Measurements from ENCODE around the gene TGM2.

The TGM2 gene

GRCh38 chr20:38143646-38144554, 21.2 kb downstream of the TGM2 start:
- no peak for DNase-seq

- DNase-seq, result no peak
Observed at GRCh38 chr20:38143238-38143645, 21.8 kb downstream of the TGM2 start.

DNA sequence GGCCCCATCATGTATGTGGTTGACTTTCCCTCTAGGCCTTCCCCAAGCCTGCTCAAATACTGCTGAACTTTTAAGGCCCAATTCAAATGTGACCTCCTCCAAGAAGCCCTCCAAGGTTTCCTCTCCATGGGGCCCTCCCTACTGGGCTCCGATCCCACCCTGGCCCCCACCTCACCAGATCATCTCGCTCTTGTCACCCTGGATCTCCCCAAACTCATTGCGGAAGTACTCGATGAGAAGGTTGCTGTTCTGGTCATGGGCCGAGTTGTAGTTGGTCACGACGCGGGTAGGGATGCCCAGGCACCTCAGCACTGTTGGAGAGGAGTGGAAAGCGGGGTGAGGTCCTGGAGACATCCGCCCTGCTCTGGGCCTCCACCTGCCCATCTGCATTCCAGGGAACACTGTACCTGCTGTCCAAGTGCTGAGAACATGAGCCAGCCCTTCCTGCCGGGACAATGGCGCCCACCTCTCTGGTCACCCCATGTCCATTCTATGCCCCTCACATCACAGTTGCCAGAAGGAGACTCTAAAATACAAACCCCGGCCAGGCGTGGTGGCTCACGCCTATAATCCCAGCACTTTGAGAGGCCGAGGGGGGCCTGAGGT, 23.1 kb downstream of the TGM2 start:
- no peak for DNase-seq

GRCh38 chr20:38141204-38141888, 23.7 kb downstream of the TGM2 start:
- DNase-seq, result no peak

- no peak for DNase-seq
Observed at GRCh38 chr20:38139977-38140753, 24.9 kb downstream of the TGM2 start.

DNA sequence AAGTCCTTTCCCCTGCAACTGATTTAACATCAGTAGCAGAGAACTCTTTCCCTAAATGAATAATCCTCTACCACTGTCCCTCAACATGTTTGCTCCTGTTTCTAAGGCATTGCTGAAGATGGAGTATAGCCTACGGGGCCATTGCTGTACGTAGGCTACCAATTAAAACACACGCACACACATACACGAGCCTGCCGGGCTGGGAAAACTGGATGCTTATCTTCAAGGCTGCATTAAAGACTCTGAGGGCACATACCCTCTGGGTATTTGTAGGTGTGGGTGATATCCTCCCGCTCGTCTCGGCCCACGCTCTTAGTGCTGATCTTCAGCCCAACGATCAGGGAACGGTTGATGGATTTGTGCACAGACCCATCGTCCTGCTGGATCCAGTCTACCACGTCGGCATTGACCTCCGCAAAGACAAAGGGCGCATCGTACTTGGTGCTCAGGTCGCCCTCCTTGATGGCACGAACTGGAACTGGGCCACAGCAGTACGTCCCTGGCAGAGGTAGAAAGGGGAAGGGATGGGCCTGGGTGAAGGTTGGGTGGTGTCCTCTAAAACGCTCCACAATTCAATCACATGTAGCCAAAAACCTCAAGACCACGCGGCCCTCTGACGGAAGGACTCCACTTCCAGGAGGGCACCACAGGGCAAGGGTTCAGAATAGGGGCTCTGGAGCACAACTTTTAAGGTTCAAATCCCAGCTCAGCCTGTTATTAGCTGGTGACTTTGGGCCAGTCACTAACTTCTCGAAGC, 25.7 kb downstream of the TGM2 start:
- no peak for DNase-seq

DNA sequence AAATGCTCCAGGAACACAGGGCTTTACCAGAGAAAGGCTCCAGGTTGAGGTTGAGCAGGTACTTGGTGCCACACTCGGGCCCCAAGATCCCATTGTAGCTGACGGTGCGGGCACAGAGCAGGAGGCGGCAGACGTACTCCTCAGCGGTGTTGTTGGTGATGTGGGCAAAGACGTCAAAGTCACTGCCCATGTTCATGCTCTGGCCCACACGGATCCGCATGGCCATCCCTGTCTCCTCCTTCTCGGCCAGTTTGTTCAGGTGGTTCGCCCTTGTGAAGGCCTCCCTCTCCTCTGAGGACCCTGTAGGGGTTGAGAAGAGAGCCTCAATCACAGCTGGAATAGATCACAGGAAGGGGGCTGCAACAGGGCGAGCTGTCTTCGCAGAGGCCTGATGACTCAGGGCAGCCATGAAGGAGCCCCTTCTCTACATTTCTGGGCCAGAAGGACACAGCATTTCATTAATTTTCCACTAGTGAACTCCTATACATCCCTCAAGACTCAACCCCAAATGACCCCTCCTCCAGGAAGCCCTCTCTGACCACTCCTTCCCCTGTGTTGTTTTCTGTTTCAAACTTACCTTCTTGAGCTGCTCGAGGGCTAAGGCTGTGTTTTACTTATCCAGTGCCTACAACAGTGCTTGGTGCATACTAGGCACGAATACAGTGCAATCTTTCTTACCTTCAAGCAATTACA, 26.8 kb downstream of the TGM2 start:
- DNase-seq, result no peak

DNA sequence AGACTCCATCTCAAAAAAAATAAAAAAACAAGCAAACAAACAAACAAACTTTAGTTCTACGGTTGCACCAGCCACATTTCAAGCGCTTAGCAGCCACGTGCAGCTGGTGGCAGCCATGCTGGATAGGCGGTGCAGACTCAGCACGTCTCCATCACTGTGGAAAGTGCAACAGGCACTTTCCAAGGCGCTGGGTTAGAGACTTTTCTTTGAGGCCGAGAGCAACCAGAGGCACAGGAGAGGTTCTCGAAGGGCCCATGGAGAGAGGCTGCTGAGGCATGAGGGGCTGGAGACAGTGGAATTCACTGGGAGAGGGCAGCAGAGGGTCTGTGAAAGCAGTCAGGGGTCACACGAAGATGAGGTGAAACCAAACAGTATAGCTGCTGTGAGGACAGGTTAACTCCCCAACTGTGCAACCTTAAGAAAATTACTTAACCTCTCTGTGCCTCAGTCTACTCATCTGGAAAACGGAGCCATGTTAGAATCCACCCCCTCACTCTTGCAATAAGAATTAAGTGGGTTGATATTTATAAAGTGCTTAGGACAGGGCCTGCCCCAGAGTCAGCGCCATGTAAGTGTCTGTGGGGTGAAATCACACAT, 27.5 kb downstream of the TGM2 start:
- DNase-seq, result no peak

DNA sequence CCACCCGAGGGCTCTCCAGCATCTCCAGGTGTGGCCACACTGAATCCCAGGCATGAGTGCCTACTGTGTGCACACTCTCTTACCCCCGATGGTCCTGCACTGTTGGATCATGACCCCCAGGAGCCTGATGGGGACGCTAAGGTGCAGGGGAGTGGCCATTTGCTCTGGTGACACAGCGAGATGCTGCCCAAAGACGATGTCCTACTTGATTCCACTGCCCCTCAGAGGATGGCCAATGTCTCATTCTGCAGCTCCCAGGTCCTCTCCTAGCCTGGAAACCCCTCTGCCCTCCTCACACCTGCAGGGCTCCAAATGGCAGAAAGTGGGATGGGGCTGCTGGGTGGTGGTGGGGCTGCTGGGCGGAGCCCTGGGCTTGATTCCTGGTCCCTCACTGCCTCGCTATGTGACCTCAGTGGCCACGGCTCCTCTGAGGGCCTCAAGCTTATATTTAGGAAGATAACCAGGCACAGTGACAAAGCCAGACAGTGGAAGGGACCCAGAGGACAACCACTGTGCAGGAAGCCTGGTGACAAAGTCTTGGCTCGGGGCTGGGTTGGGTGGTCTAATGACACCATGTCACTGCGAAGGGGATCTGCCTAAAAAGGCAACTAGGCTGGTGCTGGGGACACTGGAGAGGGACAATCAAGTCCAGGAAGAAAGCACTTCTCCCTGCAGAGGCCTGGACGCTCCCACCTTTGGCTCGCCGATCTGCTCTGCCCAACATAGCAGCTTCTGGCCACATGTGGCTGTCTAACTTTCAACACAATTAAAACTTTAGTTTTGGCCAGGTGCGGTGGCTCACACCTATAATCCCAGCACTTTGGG, 28.4 kb downstream of the TGM2 start:
- DNase-seq, result no peak

DNA sequence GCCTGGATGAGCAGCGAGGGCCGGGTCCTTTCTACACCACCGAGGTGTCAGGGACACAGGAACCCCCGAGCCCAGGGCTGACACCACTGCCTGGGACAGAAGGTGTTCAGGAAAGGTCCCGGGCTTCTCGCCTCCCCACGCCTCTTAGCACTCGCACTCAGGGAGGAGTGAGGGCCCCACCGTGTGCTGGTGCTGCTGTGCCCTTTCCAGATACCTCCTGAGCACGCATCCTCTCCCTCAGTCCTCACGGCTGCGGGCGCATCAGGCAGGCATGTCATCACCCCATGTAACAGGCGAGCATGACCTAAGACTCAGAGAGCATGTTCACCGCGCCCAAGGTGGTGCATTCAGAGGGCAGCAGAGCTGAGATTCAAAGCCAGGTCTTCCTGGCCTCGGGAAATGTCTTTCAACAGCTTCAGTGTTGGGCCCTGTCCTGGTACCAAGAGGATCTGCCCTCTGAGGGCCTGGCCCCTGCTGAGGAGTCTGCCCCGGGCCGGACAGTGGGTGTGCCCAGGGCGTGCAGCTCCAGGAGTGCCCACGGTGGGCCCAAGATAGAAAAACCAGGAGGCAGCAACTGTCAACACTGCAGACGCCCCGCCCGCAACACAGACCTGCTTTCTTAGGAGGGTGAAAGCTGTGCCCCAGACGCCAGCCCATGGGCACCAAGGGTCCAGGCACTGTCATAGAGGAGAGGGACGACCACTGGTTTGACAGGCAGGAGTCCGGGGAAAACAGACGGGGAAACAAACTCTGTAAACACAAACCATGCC, 29.2 kb downstream of the TGM2 start:
- DNase-seq, result no peak

DNA sequence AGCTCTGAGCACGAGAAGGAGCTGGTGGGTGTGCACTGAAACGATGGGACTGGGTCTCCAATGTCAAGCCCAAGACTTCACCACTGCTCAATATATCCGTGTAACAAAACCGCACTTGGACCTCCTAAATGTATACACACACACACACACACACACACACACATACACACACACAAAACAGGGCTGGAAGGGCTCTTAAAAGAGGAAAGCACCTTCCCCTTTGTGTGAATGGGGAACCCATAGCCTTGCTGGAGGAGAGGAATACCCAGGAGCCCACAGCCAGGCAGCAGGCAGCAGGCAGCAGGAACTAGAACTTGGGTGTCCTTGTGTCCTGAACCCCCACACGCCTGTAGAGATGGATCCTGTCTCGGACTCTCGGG, 29.8 kb downstream of the TGM2 start:
- DNase-seq, result no peak

- DNase-seq, result no peak
Observed at GRCh38 chr20:38134427-38135270, 30.4 kb downstream of the TGM2 start.

DNA sequence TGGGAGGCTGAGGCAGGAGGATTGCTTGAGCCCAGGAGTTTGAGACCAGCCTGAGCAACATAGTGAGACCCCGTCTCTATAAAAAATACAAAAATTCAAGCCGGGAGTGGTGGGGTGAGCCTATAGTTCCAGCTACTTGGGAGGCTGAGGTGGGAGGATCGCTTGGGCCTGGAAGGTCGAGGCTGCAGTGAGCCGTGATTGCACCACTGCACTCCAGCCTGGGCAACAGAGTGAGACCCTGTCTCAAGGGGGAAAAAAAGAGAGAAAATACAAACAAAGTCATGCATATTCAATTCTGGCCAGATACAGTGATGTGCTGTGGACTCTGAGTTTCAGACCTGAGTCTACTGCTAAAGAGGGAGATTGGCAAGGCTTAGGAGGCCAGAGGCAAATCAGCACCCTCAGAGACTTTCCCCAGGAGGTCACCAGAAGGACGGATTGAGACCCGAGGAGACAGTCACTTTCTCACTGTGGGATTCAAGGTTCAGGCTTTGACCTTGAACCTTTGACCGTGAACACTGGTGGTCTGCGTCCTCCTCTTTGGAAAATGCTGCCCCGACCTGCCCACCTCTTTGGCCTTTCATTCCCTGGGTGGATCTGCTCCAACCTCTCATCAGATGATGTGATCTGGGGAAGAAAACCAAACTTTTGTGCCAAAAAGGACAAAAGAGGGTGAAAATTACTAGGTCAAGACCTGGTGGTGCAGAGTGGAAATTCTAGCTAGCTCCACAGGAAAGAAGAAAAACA, 31.2 kb downstream of the TGM2 start:
- DNase-seq, result no peak

DNA sequence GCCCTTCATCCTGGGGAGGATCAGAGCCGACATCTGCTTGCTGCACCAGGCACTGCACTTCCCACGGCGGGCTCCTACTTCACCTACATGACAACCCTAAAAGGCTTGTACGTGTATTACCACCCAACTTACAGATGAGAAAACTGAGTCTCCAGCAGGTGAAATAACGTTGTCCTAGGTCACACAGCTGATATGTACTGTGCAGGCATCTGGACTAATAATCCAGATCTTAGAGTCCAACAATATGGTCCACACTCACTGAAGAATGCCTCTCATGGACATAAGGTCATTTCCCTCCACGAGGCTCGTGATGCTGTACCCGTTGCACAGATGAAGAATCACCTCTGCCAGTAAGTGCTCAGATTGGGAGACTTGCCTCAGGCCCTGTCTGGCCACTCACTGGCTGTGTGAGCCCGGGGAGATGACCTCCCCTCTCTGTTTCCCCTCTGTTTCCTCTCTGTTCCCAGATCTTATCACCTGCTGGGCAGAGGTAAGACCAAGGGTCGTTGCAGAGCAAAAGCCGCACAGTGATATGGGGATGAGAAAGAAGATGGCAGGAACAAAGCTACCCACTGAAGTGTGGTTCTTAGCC, 32.1 kb downstream of the TGM2 start:
- no peak for DNase-seq

DNA sequence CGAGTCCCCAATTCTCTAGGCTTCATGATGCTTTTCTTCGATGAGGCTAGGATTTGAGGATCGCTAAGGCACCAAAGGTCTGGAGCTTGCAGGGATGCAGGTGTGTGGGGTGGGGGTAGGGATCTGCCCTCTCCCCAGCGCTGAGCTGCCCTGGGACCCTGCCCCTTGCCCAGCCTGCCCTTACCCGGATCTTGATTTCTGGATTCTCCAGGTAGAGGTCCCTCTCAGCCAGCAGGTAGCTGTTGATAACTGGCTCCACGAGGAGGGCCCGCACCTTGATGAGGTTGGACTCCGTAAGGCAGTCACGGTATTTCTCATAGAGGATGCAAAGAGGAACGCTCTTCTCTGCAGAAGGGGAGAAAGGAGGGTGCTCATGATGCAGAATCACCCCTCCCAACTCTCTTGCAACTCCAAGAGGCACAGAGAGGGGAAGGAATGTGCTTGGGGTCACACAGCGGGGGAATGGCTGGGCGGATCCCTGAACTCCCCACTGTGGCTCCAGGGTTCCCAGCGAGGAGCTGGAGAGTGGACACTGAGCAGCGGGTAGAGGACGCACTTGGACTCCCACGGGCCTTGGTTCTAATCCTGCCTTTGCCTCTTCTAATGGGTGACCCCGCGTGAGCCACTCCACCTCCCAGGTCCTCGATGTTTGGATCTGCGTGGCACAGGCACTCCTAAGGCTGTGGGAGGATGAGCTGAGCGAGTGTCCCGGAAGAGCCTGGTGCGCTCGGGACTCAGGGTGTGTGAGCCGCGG, 32.7 kb downstream of the TGM2 start:
- DNase-seq, result no peak

DNA sequence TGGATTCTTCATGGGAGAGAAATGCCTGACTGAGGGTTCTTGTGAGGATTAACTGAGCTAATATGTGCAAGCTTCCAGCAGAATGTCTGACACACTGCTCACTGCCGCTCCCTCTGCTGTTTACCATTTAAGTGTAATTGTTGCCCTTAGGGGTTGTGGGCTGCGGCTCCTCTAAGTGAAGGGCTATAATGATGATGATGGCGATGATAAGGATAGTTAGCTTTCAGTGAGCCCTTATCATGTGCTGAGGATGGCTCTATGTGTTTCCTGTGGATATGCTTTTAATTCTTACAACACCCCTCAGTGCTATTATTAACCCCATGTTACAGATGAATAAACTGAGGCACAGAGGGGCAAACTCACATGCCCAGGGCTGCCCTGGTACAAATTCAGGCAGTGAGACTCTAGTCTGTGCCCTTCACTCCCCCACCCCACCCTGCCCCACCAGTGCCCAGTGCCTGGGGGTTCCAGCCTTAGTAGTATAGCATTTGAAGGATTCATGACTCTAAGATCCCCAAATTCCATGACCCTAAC, 33.4 kb downstream of the TGM2 start:
- no peak for DNase-seq

All from CD4-positive, alpha-beta T cell treated with Interleukin-12 subunit alpha and Interleukin-12 subunit beta, for 1 hour (primary cell).